Gastrocnemius medialis (tissue), 4 donors: ENCODE measurements around the gene MYH16.
"Not testable (repeated sequence)": the region's sequence is repeated elsewhere in the genome, so short reads cannot be mapped to it uniquely, and the experiment has no call there.

Experiments
- CTCF ChIP-seq, 5 experiments: fragments of 450-650 bp in 3 of 5; fragments of 200-600 bp in 2 of 5; sonication (generic) in 2 of 5; IDR thresholded peaks in 4 of 5; conservative IDR thresholded peaks in 1 of 5; 1 replicate in 4 of 5; 2 replicates in 1 of 5; pipeline ENCODE4 v1.5.1; 2016 to 2019; ENCODE audit warnings: antibody characterized with exemption in 5 of 5, mild to moderate bottlenecking in 3 of 5, moderate library complexity in 3 of 5
- POLR2A ChIP-seq, 2 donors: fragments of 450-650 bp; IDR thresholded peaks; one replicate each; pipeline ENCODE4 v1.6.1; 2017; ENCODE audit warnings: antibody characterized with exemption in 2 of 2, mild to moderate bottlenecking in 2 of 2, moderate library complexity in 2 of 2

GRCh38 chr7:99284165-99284564 is 11.5 kb downstream of the MYH16 start:
- TF ChIP-seq CTCF (IDR thresholded peaks at IDR 0.05 in 4 of 5, conservative IDR thresholded peaks at IDR 0.05 in 1 of 5); POLR2A (IDR thresholded peaks at IDR 0.05): not testable (repeated sequence)
